Spleen (tissue), 11 donors: ENCODE data around the gene FAM240A. TPM values are rescaled to one million over a fixed set of nuclear protein-coding genes. Genes with fewer than 3 reads are reported as not detected.
A peak's percentile ranks its signal among the peaks of the same experiment; 100 is the strongest.

ENCODE experiments used
- DNase-seq: peaks from one replicate; pipeline ENCODE4 v3.0.0-alpha.2; 2020
- H3K27ac ChIP-seq, 8 donors: fragments of 200-600 bp; sonication (generic) in 7 of 8; 1 replicate in 4 of 8; 2 replicates in 4 of 8; pipeline versions ENCODE4 v1.5.0 to v1.8.0; 2016 to 2021; ENCODE audit warnings: inconsistent platforms in 4 of 8, mild to moderate bottlenecking in 4 of 8, moderate library complexity in 1 of 8
- H3K27me3 ChIP-seq, 7 donors: fragments of 200-600 bp; sonication (generic) in 6 of 7; replicated peaks in 1 of 7; 1 replicate in 4 of 7; 2 replicates in 3 of 7; pipeline versions ENCODE4 v1.5.0 to v1.8.0; 2016 to 2021; ENCODE audit warnings: inconsistent platforms in 3 of 7, mild to moderate bottlenecking in 1 of 7
- H3K36me3 ChIP-seq, 6 donors: fragments of 200-600 bp; sonication (generic) in 5 of 6; 1 replicate in 4 of 6; 2 replicates in 2 of 6; pipeline versions ENCODE4 v1.5.0 to v1.8.0; 2016 to 2021; ENCODE audit warnings: inconsistent platforms in 2 of 6
- H3K4me1 ChIP-seq, 6 donors: fragments of 200-600 bp; sonication (generic) in 5 of 6; 1 replicate in 3 of 6; 2 replicates in 3 of 6; pipeline versions ENCODE4 v1.5.0 to v1.8.0; 2016 to 2021; ENCODE audit warnings: inconsistent platforms in 3 of 6
- H3K4me3 ChIP-seq, 8 donors: fragments of 200-600 bp; sonication (generic) in 7 of 8; 1 replicate in 4 of 8; 2 replicates in 4 of 8; pipeline versions ENCODE4 v1.5.0 to v1.8.0; 2016 to 2021; ENCODE audit warnings: inconsistent platforms in 4 of 8, mild to moderate bottlenecking in 4 of 8, moderate library complexity in 2 of 8
- H3K9me3 ChIP-seq, 8 donors: fragments of 200-600 bp; sonication (generic) in 7 of 8; 1 replicate in 4 of 8; 2 replicates in 4 of 8; pipeline versions ENCODE4 v1.5.0 to v1.8.0; 2016 to 2021; ENCODE audit warnings: inconsistent platforms in 4 of 8
- CTCF ChIP-seq, 11 experiments: fragments of 200-600 bp in 7 of 11; fragments of 450-650 bp in 4 of 11; sonication (generic) in 4 of 11; IDR thresholded peaks in 8 of 11; conservative IDR thresholded peaks in 3 of 11; 1 replicate in 7 of 11; 2 replicates in 4 of 11; pipeline versions ENCODE4 v1.4.0 to v1.8.0; 2016 to 2021; ENCODE audit warnings: antibody characterized with exemption in 11 of 11, inconsistent platforms in 4 of 11, mild to moderate bottlenecking in 1 of 11
- POLR2A ChIP-seq, 3 donors: fragments of 450-650 bp; IDR thresholded peaks; one replicate each; pipeline ENCODE4 v1.5.1; 2017; ENCODE audit warnings: antibody characterized with exemption in 3 of 3, mild to moderate bottlenecking in 1 of 3
- POLR2AphosphoS5 ChIP-seq, 3 donors: sonication (generic); formaldehyde crosslinking; IDR thresholded peaks; one replicate each; pipeline ENCODE4 v1.5.1; 2017; ENCODE audit warnings: antibody characterized with exemption in 3 of 3
- WGBS, 5 donors: extraction: QIAGEN DNeasy Blood & Tissue Kit in 3 of 5; methylation state at CpG; one replicate each; pipeline versions ENCODE4 v1.1.5 to v1.1.7; 2013 to 2018; 5-methylcytosine and 5-hydroxymethylcytosine counted together
- intact Hi-C: fragments of 100-400 bp; cut with DNase I; formaldehyde crosslinking; loops from one replicate; pipeline ENCODE4 v1.15.0; 2023; ENCODE audit warnings: low total_unique reads
- polyA plus RNA-seq, 3 donors: library from polyadenylated mRNA; stranded (reverse); fragments of 200-250 nt; gene quantifications; one replicate each; pipeline ENCODE4 v1.2.1, GENCODE V29; 2013
- total RNA-seq, 7 donors: library from RNA; depleted of rRNA in 3 of 7; stranded (reverse); fragments of >200 nt in 3 of 7; fragmentation: NEBNext Ultra II Directional in 4 of 7; extraction: Animal tissue kit (Norgen Biotek cat#: 25700) in 4 of 7; gene quantifications; one replicate each; pipeline versions ENCODE4 v1.1.0 to v1.2.1, GENCODE V29; 2016 to 2021
- donor health status: healthy with polysubstance abuse.
- donor health status: DM: no; HTN: no; CAD: no; lungs with moderate emphysema.
- donor health status: DM: no; HTN: no; CAD: no.
- donor health status: Bipolar disorder and iron deficiency.
- donor health status: healthy.
- donor health status: DM: no; HTN: no; CAD: no.
- donor health status: DM: yes; HTN: yes; CAD: no.

Gene FAM240A
- total and polyA plus RNA-seq, 10 donors: 0.13 TPM; not detected in 9

- Histone ChIP-seq H3K4me1 (peaks cover 0 to 14% (median 0%) of the 10 kb centered on the region in 6 donors), H3K9me3 (no peaks in the 10 kb centered on the region), H3K27me3 (no peaks in the 10 kb centered on the region), H3K4me3 (no peak overlapping the region), H3K27ac (peak overlapping the region in 3 of 8 donors; percentile 12 to 26 (median 14)), H3K36me3 (no peaks in the 10 kb centered on the region)
- no peak for DNase-seq
- intact Hi-C loops: no loop called here
- 68 to 82% (median 78%) methylated on average over 5 of the region's 5 CpGs for WGBS, 5 donors
- TF ChIP-seq POLR2A (IDR thresholded peaks at IDR 0.05) (no peak), POLR2AphosphoS5 (IDR thresholded peaks at IDR 0.05) (peak in 1 of 3 donors; percentile 39)
These were observed 3.1 kb upstream of the FAM240A start for GRCh38 chr3:46609212-46609721.

- intact Hi-C loops: no loop called here
- Histone ChIP-seq H3K4me3 (no peak overlapping the region), H3K9me3 (no peaks in the 10 kb centered on the region), H3K36me3 (no peaks in the 10 kb centered on the region), H3K4me1 (peaks cover 0 to 13% (median 0%) of the 10 kb centered on the region in 6 donors), H3K27me3 (no peaks in the 10 kb centered on the region), H3K27ac (no peak overlapping the region)
- no peak for TF ChIP-seq CTCF (IDR thresholded peaks at IDR 0.05 in 8 of 11, conservative IDR thresholded peaks at IDR 0.05 in 3 of 11)
- DNase-seq: no peak
- WGBS, 5 donors: 87 to 92% (median 91%) methylated on average over 12 of the region's 12 CpGs
These were observed 2.2 kb upstream of the FAM240A start for GRCh38 chr3:46609944-46610722.

- Histone ChIP-seq H3K4me3 (no peak overlapping the region), H3K27ac (no peak overlapping the region), H3K4me1 (peaks cover 0 to 13% (median 0%) of the 10 kb centered on the region in 6 donors), H3K9me3 (no peaks in the 10 kb centered on the region), H3K36me3 (no peaks in the 10 kb centered on the region), H3K27me3 (peaks cover 0 to 6% (median 0%) of the 10 kb centered on the region in 7 donors)
- intact Hi-C loops: no loop called here
- TF ChIP-seq POLR2AphosphoS5 (IDR thresholded peaks at IDR 0.05) (no peak), CTCF (IDR thresholded peaks at IDR 0.05 in 8 of 11, conservative IDR thresholded peaks at IDR 0.05 in 3 of 11) (no peak), POLR2A (IDR thresholded peaks at IDR 0.05) (no peak)
- DNase-seq: no peak
- 81 to 86% (median 81%) methylated on average over 10 of the region's 10 CpGs for WGBS, 5 donors
These were observed 1.1 kb downstream of the FAM240A start for GRCh38 chr3:46613313-46614005.

- WGBS, 5 donors: 87 to 95% (median 89%) methylated on average over 4 of the region's 4 CpGs
These were observed 2.1 kb downstream of the FAM240A start for GRCh38 chr3:46614431-46614830.

More at GRCh38 chr3:46614431-46614830, 2.1 kb downstream of the FAM240A start:
- Histone ChIP-seq H3K4me3 (no peak overlapping the region), H3K36me3 (no peaks in the 10 kb centered on the region), H3K9me3 (no peaks in the 10 kb centered on the region), H3K27me3 (peaks cover 0 to 11% (median 0%) of the 10 kb centered on the region in 7 donors), H3K4me1 (peaks cover 0 to 4% (median 0%) of the 10 kb centered on the region in 6 donors), H3K27ac (no peak overlapping the region)
- intact Hi-C loops: no loop called here
- no peak for DNase-seq
- TF ChIP-seq CTCF (IDR thresholded peaks at IDR 0.05 in 8 of 11, conservative IDR thresholded peaks at IDR 0.05 in 3 of 11): no peak
- TF ChIP-seq POLR2AphosphoS5 (IDR thresholded peaks at IDR 0.05): no peak
- TF ChIP-seq POLR2A (IDR thresholded peaks at IDR 0.05): no peak
